ENCODE measurements around the gene ATG7. TPM values are rescaled to one million over a fixed set of nuclear protein-coding genes. Genes with fewer than 3 reads are reported as not detected.

ATG7 gene
- total and polyA plus RNA-seq, 4 donors = 7.4 to 53.8 (median 15.6) TPM

- Histone ChIP-seq H3K9ac (ENCODE audit: low read depth in 1 of 2, low read length in 2 of 2) (no peak overlapping the region), H3K36me3 (ENCODE audit: control insufficient read depth in 4 of 4, insufficient read depth in 3 of 4, low read depth in 1 of 4, low read length in 3 of 4) (peaks cover 0 to 6% (median 0%) of the 10 kb centered on the region in 4 donors), H3K27me3 (ENCODE audit: control insufficient read depth in 4 of 4, insufficient read depth in 4 of 4, low read length in 3 of 4) (no peaks in the 10 kb centered on the region), H3K9me3 (ENCODE audit: control insufficient read depth in 4 of 4, low read length in 3 of 4) (no peaks in the 10 kb centered on the region), H3K27ac (ENCODE audit: low read depth in 1 of 2, low read length in 2 of 2) (no peak overlapping the region), H3K4me1 (ENCODE audit: control insufficient read depth in 4 of 4, insufficient read depth in 4 of 4, low read length in 3 of 4) (peaks cover 0 to 2% (median 0%) of the 10 kb centered on the region in 4 donors), H3K4me3 (ENCODE audit: low read depth in 1 of 3, low read length in 3 of 3) (no peak overlapping the region)
- DNase-seq (ENCODE audit: low spot score) = no peak
- TF ChIP-seq FOXA2 (IDR thresholded peaks at IDR 0.05) (no peak), YY1 (IDR thresholded peaks at IDR 0.05) (no peak), RAD21 (IDR thresholded peaks at IDR 0.05) (no peak), TAF1 (conservative IDR thresholded peaks at IDR 0.05) (no peak)
- 87% methylated on average over 11 of the region's 11 CpGs for WGBS
These were observed 317.5 kb downstream of the ATG7 start for GRCh38 chr3:11589706-11590105.

- Histone ChIP-seq H3K4me3 (ENCODE audit: low read depth in 1 of 3, low read length in 3 of 3) (no peak overlapping the region), H3K4me1 (ENCODE audit: control insufficient read depth in 4 of 4, insufficient read depth in 4 of 4, low read length in 3 of 4) (peaks cover 0 to 2% (median 0%) of the 10 kb centered on the region in 4 donors)
- WGBS = 73% methylated on average over 7 of the region's 7 CpGs
These were observed 318.8 kb downstream of the ATG7 start for GRCh38 chr3:11591002-11591355.

GRCh38 chr3:11591391-11592282 is 319.4 kb downstream of the ATG7 start:
- peak; percentile 61 for TF ChIP-seq NR2F2 (IDR thresholded peaks at IDR 0.05)
- TF ChIP-seq TAF1 (conservative IDR thresholded peaks at IDR 0.05) = no peak
- no peaks in the 10 kb centered on the region for H3K27me3 ChIP-seq (ENCODE audit: control insufficient read depth in 4 of 4, insufficient read depth in 4 of 4, low read length in 3 of 4)
- H3K9me3 ChIP-seq (ENCODE audit: control insufficient read depth in 4 of 4, low read length in 3 of 4) = no peaks in the 10 kb centered on the region
- no peak for DNase-seq (ENCODE audit: low spot score)
- peaks cover 0 to 2% (median 0%) of the 10 kb centered on the region in 4 donors for H3K4me1 ChIP-seq (ENCODE audit: control insufficient read depth in 4 of 4, insufficient read depth in 4 of 4, low read length in 3 of 4)
- H3K4me3 ChIP-seq (ENCODE audit: low read depth in 1 of 3, low read length in 3 of 3) = no peak overlapping the region
- peak overlapping the region; percentile 37 to 56 for H3K27ac ChIP-seq (ENCODE audit: low read depth in 1 of 2, low read length in 2 of 2)
- H3K36me3 ChIP-seq (ENCODE audit: control insufficient read depth in 4 of 4, insufficient read depth in 3 of 4, low read depth in 1 of 4, low read length in 3 of 4) = peaks cover 0 to 6% (median 0%) of the 10 kb centered on the region in 4 donors
- H3K9ac ChIP-seq (ENCODE audit: low read depth in 1 of 2, low read length in 2 of 2) = no peak overlapping the region
- WGBS = 53% methylated on average over 9 of the region's 9 CpGs

More at GRCh38 chr3:11591002-11591355, 318.8 kb downstream of the ATG7 start:
- TF ChIP-seq HNF4A (conservative IDR thresholded peaks at IDR 0.05) (no peak), JUND (IDR thresholded peaks at IDR 0.05) (no peak), ATF3 (IDR thresholded peaks at IDR 0.05) (no peak), SP1 (IDR thresholded peaks at IDR 0.05) (no peak), FOXA1 (IDR thresholded peaks at IDR 0.05) (no peak), GABPA (IDR thresholded peaks at IDR 0.05 in 1 of 2, conservative IDR thresholded peaks at IDR 0.05 in 1 of 2) (no peak), RAD21 (IDR thresholded peaks at IDR 0.05) (no peak)
- peaks cover 0 to 6% (median 0%) of the 10 kb centered on the region in 4 donors for H3K36me3 ChIP-seq (ENCODE audit: control insufficient read depth in 4 of 4, insufficient read depth in 3 of 4, low read depth in 1 of 4, low read length in 3 of 4)
- H3K27ac ChIP-seq (ENCODE audit: low read depth in 1 of 2, low read length in 2 of 2) = no peak overlapping the region
- no peaks in the 10 kb centered on the region for H3K9me3 ChIP-seq (ENCODE audit: control insufficient read depth in 4 of 4, low read length in 3 of 4)
- no peak for DNase-seq (ENCODE audit: low spot score)
- no peak overlapping the region for H3K9ac ChIP-seq (ENCODE audit: low read depth in 1 of 2, low read length in 2 of 2)
- no peaks in the 10 kb centered on the region for H3K27me3 ChIP-seq (ENCODE audit: control insufficient read depth in 4 of 4, insufficient read depth in 4 of 4, low read length in 3 of 4)

- peaks cover 0 to 2% (median 0%) of the 10 kb centered on the region in 4 donors for H3K4me1 ChIP-seq (ENCODE audit: control insufficient read depth in 4 of 4, insufficient read depth in 4 of 4, low read length in 3 of 4)
- TF ChIP-seq NR2F2 (IDR thresholded peaks at IDR 0.05) (peak; percentile 25), FOXA2 (IDR thresholded peaks at IDR 0.05) (no peak), EGR1 (IDR thresholded peaks at IDR 0.05; ENCODE audit: low read depth in 2 of 2) (no peak), HNF4G (IDR thresholded peaks at IDR 0.05) (no peak), RXRA (IDR thresholded peaks at IDR 0.05) (peak; percentile 17 to 41), YY1 (IDR thresholded peaks at IDR 0.05) (no peak), RAD21 (IDR thresholded peaks at IDR 0.05) (no peak)
- peaks cover 0 to 6% (median 0%) of the 10 kb centered on the region in 4 donors for H3K36me3 ChIP-seq (ENCODE audit: control insufficient read depth in 4 of 4, insufficient read depth in 3 of 4, low read depth in 1 of 4, low read length in 3 of 4)
- no peak overlapping the region for H3K9ac ChIP-seq (ENCODE audit: low read depth in 1 of 2, low read length in 2 of 2)
- DNase-seq (ENCODE audit: low spot score) = no peak
- no peak overlapping the region for H3K4me3 ChIP-seq (ENCODE audit: low read depth in 1 of 3, low read length in 3 of 3)
- whole genome bisulfite sequencing = 76% methylated on average over 14 of the region's 14 CpGs
- peak overlapping the region; percentile 37 to 56 for H3K27ac ChIP-seq (ENCODE audit: low read depth in 1 of 2, low read length in 2 of 2)
- no peaks in the 10 kb centered on the region for H3K27me3 ChIP-seq (ENCODE audit: control insufficient read depth in 4 of 4, insufficient read depth in 4 of 4, low read length in 3 of 4)
- H3K9me3 ChIP-seq (ENCODE audit: control insufficient read depth in 4 of 4, low read length in 3 of 4) = no peaks in the 10 kb centered on the region
These were observed 320.5 kb downstream of the ATG7 start for GRCh38 chr3:11592445-11593298.
